Heart left ventricle (tissue), 13 donors: ENCODE measurements around the gene LDAF1.
"Not testable (repeated sequence)": the region's sequence is repeated elsewhere in the genome, so short reads cannot be mapped to it uniquely, and the experiment has no call there.

Source experiments
- CTCF ChIP-seq, 12 donors: fragments of 200-600 bp; sonication (generic) in 4 of 12; IDR thresholded peaks; one replicate each; pipeline versions ENCODE4 v1.5.0 to v1.8.0; 2018 to 2022; ENCODE audit warnings: antibody characterized with exemption in 12 of 12, mild to moderate bottlenecking in 5 of 12
- POLR2A ChIP-seq, 2 donors: fragments of 450-650 bp; IDR thresholded peaks; one replicate each; pipeline ENCODE4 v1.6.1; 2017; ENCODE audit warnings: antibody characterized with exemption in 2 of 2, mild to moderate bottlenecking in 2 of 2, moderate library complexity in 2 of 2
- donor health status: ischemic (EF 13 %, LVEDD 7.1; RV severe dilation, severe dysfunction).
- donor health status: DM: no; HTN: yes; CAD: no.
- donor health status: DM: no; HTN: no; CAD: no.
- donor health status: ischemic (EF 25% LVEDD 6.9; RV normal size, moderate dysfunction).
- donor health status: ischemic (EF 25% LVEDD 5.7; RV mildly dilated, moderate dysfunction).
- donor health status: ischemic (EF 35%, LVEDD 5.7; RV mildly dilated, moderate dysfunction).
- donor health status: nonischemic (EF 11% LVEDD 7.7; RV severe dilation, severe dysfunction).
- donor health status: DM: yes; HTN: yes; CAD: no.
- donor health status: PGD.
- donor health status: ischemic (EF 29% LVEDD 5.4; RV normal size, mild dysfunction).
- donor health status: nonischemic (EF 23%, LVEDD 6.1; RV moderate dilation, normal function).

GRCh38 chr16:21115551-21115950 is 42.9 kb upstream of the LDAF1 start:
- TF ChIP-seq CTCF, POLR2A (IDR thresholded peaks at IDR 0.05): not testable (repeated sequence)
